H4 (cell line): ENCODE data around the gene SSH2. TPM values are rescaled to one million over a fixed set of nuclear protein-coding genes. Genes with fewer than 3 reads are reported as not detected.
A peak's percentile ranks its signal among the peaks of the same experiment; 100 is the strongest.
"Not testable (repeated sequence)": the region's sequence is repeated elsewhere in the genome, so short reads cannot be mapped to it uniquely, and the experiment has no call there.

Experiments used
- DNase-seq: peaks from one replicate; pipeline ENCODE4 v3.0.0-alpha.2; 2015; ENCODE audit warnings: low spot score
- total RNA-seq: library from RNA; depleted of rRNA; stranded (reverse); fragments of >200 nt; shearing (Covaris generic); gene quantifications from 2 replicates; pipeline ENCODE4 v1.2.3, GENCODE V29; 2014

Gene SSH2
- total RNA-seq, 1 experiment from 2014 or later, result 9.4 TPM

GRCh38 chr17:29709866-29710519, 220.0 kb downstream of the SSH2 start:
- no peak for DNase-seq

- DNase-seq, result no peak
Measured at GRCh38 chr17:29707212-29707571, 222.8 kb downstream of the SSH2 start.

- no peak for DNase-seq
Measured at GRCh38 chr17:29706045-29706431, 224.0 kb downstream of the SSH2 start.

GRCh38 chr17:29705386-29705785, 224.6 kb downstream of the SSH2 start:
- no peak for DNase-seq

- DNase-seq, result no peak
Measured at GRCh38 chr17:29699283-29699682, 230.7 kb downstream of the SSH2 start.

- DNase-seq, result no peak
Measured at GRCh38 chr17:29698837-29699236, 231.2 kb downstream of the SSH2 start.

- DNase-seq, result no peak
Measured at GRCh38 chr17:29698019-29698777, 231.8 kb downstream of the SSH2 start.

- no peak for DNase-seq
Measured at GRCh38 chr17:29697371-29697770, 232.7 kb downstream of the SSH2 start.

- DNase-seq, result no peak
Measured at GRCh38 chr17:29694918-29695563, 235.0 kb downstream of the SSH2 start.

GRCh38 chr17:29693751-29694150, 236.3 kb downstream of the SSH2 start:
- no peak for DNase-seq

- DNase-seq, result no peak
Measured at GRCh38 chr17:29687596-29687995, 242.4 kb downstream of the SSH2 start.

- DNase-seq, result no peak
Measured at GRCh38 chr17:29686993-29687590, 242.9 kb downstream of the SSH2 start.

GRCh38 chr17:29683481-29683880, 246.5 kb downstream of the SSH2 start:
- no peak for DNase-seq

GRCh38 chr17:29682987-29683386, 247.0 kb downstream of the SSH2 start:
- peak; percentile 30 for DNase-seq

GRCh38 chr17:29682054-29682453, 248.0 kb downstream of the SSH2 start:
- DNase-seq, result no peak

- no peak for DNase-seq
Measured at GRCh38 chr17:29677824-29678223, 252.2 kb downstream of the SSH2 start.

- DNase-seq, result no peak
Measured at GRCh38 chr17:29677221-29677791, 252.7 kb downstream of the SSH2 start.

- not testable (repeated sequence) for DNase-seq
Measured at GRCh38 chr17:29675961-29676360, 254.1 kb downstream of the SSH2 start.

GRCh38 chr17:29674281-29674680, 255.7 kb downstream of the SSH2 start:
- no peak for DNase-seq

- no peak for DNase-seq
Measured at GRCh38 chr17:29671661-29672060, 258.4 kb downstream of the SSH2 start.

GRCh38 chr17:29669266-29669665, 260.8 kb downstream of the SSH2 start:
- no peak for DNase-seq

- DNase-seq, result no peak
Measured at GRCh38 chr17:29667969-29668368, 262.1 kb downstream of the SSH2 start.
